K562 (cell line): ENCODE results near the gene P3H4. TPM values are rescaled to one million over a fixed set of nuclear protein-coding genes. Genes with fewer than 3 reads are reported as not detected.
A peak's percentile ranks its signal among the peaks of the same experiment; 100 is the strongest.

ENCODE experiments used
- ATAC-seq: fragments of 200-7000 bp; cut with Tn5 transposase; 3 replicates; pipeline ENCODE4 v1.9.1; 2020; ENCODE audit warnings: moderate library complexity
- BruUV-seq: library from RNA; stranded (reverse); fragments of 400-500 nt; replicated peaks from 2 replicates; lab custom pipeline; 2021; lab: Mats Ljungman, UMichigan
- CTCF ChIA-PET: fragments of 300-600 bp; formaldehyde crosslinking; extraction: SDS; loops from one replicate; lab custom pipeline; 2021; ENCODE audit warnings: low intra/inter-chr PET ratio; lab: Yijun Ruan, JAX
- POLR2A ChIA-PET: fragments of 300-600, 350-650 bp; sonication (Branson Sonifier 250); formaldehyde crosslinking; extraction: SDS; loops from one replicate; lab custom pipeline; 2021; ENCODE audit warnings: antibody characterized with exemption, inconsistent platforms; lab: Yijun Ruan, JAX
- DNase-seq, 4 experiments: peaks; one replicate each; pipeline versions ENCODE4 v3.0.0 to v3.0.0-alpha.2; 2011 to 2018; ENCODE audit warnings: low spot score in 3 of 4, mixed read lengths in 3 of 4; ENCODE audit errors: extremely low read depth in 1 of 4
- FAIRE-seq: peaks from 2 replicates; lab custom pipeline; 2011; peaks lifted over from hg19 to GRCh38; lab: Jason Lieb, UNC
- H2AFZ ChIP-seq: 2 replicates; pipeline ENCODE4 v1.6.0; 2011; ENCODE audit warnings: low read depth, low read length, control low read depth, inconsistent platforms
- H3K27ac ChIP-seq: fragments of 200-600 bp; 3 replicates; pipeline ENCODE4 v1.8.0; 2011; ENCODE audit warnings: low read depth, mild to moderate bottlenecking, control low read depth, inconsistent platforms, low read length, moderate library complexity, mixed read lengths; ENCODE audit errors: extremely low read depth
- H3K27me3 ChIP-seq, 2 experiments: fragments of 300-600 bp in 1 of 2; 2 replicates in 1 of 2; 3 replicates in 1 of 2; pipeline versions ENCODE4 v1.6.0 to v1.8.0; 2011; ENCODE audit warnings: inconsistent platforms in 2 of 2, low read length in 2 of 2, mild to moderate bottlenecking in 1 of 2, mixed read lengths in 1 of 2, moderate library complexity in 1 of 2; ENCODE audit not compliant: control insufficient read depth in 2 of 2, insufficient read depth in 2 of 2
- H3K36me3 ChIP-seq: fragments of 300-600 bp; 3 replicates; pipeline ENCODE4 v1.8.0; 2011; ENCODE audit warnings: mild to moderate bottlenecking, low read length, inconsistent platforms; ENCODE audit not compliant: control insufficient read depth, insufficient read depth
- H3K4me1 ChIP-seq, 2 experiments: fragments of 200-600 bp in 1 of 2; replicated peaks in 1 of 2; 2 replicates in 1 of 2; 3 replicates in 1 of 2; pipeline versions ENCODE4 v1.5.1 to v1.8.0; 2011; ENCODE audit warnings: inconsistent platforms in 2 of 2, low read length in 2 of 2, mild to moderate bottlenecking in 1 of 2, mixed read lengths in 1 of 2, moderate library complexity in 1 of 2; ENCODE audit not compliant: control insufficient read depth in 2 of 2, insufficient read depth in 2 of 2
- H3K4me2 ChIP-seq: 2 replicates; pipeline ENCODE4 v1.6.1; 2011; ENCODE audit warnings: low read length, control low read depth, inconsistent platforms, mixed read lengths; ENCODE audit not compliant: insufficient read depth
- H3K4me3 ChIP-seq: fragments of 200-600 bp; sonication (generic), shearing (Covaris generic); 2 replicates; pipeline ENCODE4 v1.5.1; 2016; ENCODE audit warnings: control low read depth, inconsistent platforms
- H3K79me2 ChIP-seq: fragments of 200-600 bp; 3 replicates; pipeline ENCODE4 v1.8.0; 2011; ENCODE audit warnings: low read length, inconsistent platforms; ENCODE audit not compliant: control insufficient read depth, insufficient read depth
- H3K9ac ChIP-seq, 2 experiments: 2 replicates each; pipeline versions ENCODE4 v1.6.0 to v1.6.1; 2011; ENCODE audit warnings: low read depth in 2 of 2, low read length in 2 of 2, control low read depth in 1 of 2, inconsistent platforms in 1 of 2, mild to moderate bottlenecking in 1 of 2, mixed read lengths in 1 of 2; ENCODE audit not compliant: insufficient read depth in 1 of 2
- H3K9me1 ChIP-seq: one replicate; pipeline ENCODE4 v1.6.0; 2011; ENCODE audit warnings: inconsistent platforms, mild to moderate bottlenecking, low read length, moderate library complexity; ENCODE audit not compliant: control insufficient read depth, insufficient read depth
- H3K9me3 ChIP-seq: replicated peaks from 2 replicates; pipeline ENCODE4 v1.5.1; 2011; ENCODE audit warnings: low read depth, low read length, inconsistent platforms; ENCODE audit not compliant: control insufficient read depth, insufficient read depth
- H4K20me1 ChIP-seq: replicated peaks from 2 replicates; pipeline ENCODE4 v1.6.1; 2011; ENCODE audit warnings: low read length, inconsistent platforms, mixed read lengths; ENCODE audit not compliant: control insufficient read depth, insufficient read depth
- ESRRB ChIP-seq: fragments of 250-450 bp; sonication (Bioruptor Pico); IDR thresholded peaks from 2 replicates; pipeline ENCODE4 v1.5.0; 2020; ENCODE audit warnings: mild to moderate bottlenecking, moderate library complexity, borderline replicate concordance
- FOXJ3 ChIP-seq: sonication (generic); formaldehyde crosslinking; IDR thresholded peaks from 2 replicates; pipeline ENCODE4 v1.4.0; 2020; ENCODE audit warnings: mild to moderate bottlenecking, missing genetic modification reagents
- ILK ChIP-seq: fragments of 450-650 bp; IDR thresholded peaks from 2 replicates; pipeline ENCODE4 v1.6.1; 2016; ENCODE audit warnings: missing genetic modification characterization, low read depth, mild to moderate bottlenecking, missing compliant biosample characterization, moderate library complexity, borderline replicate concordance
- KDM1A ChIP-seq, 2 experiments: fragments of 450-650 bp; IDR thresholded peaks; 2 replicates each; pipeline ENCODE4 v1.6.1; 2016; ENCODE audit warnings: mild to moderate bottlenecking in 2 of 2
- PHF20 ChIP-seq: fragments of 450-650 bp; IDR thresholded peaks from 2 replicates; pipeline ENCODE4 v1.6.1; 2018; ENCODE audit not compliant: partially characterized antibody
- RFX5 ChIP-seq: IDR thresholded peaks from 2 replicates; pipeline ENCODE4 v1.6.1; 2011; ENCODE audit warnings: low read depth, mild to moderate bottlenecking, improper control_type of control experiment, low read length
- ZNF143 ChIP-seq: sonication (generic); formaldehyde crosslinking; IDR thresholded peaks from 2 replicates; pipeline ENCODE4 v1.9.0; 2022; ENCODE audit warnings: mild to moderate bottlenecking, missing genetic modification reagents
- ZNF436 ChIP-seq: fragments of 250-450, 450-650 bp; sonication (Bioruptor Pico); formaldehyde crosslinking; IDR thresholded peaks from 2 replicates; pipeline ENCODE4 v1.7.0; 2020; ENCODE audit warnings: mild to moderate bottlenecking
- ZNF717 ChIP-seq: fragments of 250-450 bp; sonication (Bioruptor Pico); IDR thresholded peaks from 2 replicates; pipeline ENCODE4 v1.5.0; 2021
- WGBS: fragments of 100-300 bp; shearing (Covaris generic); methylation state at CpG from one replicate; pipeline ENCODE4 v1.1.6; 2016; ENCODE audit warnings: low coverage, mixed read lengths; ENCODE audit not compliant: insufficient coverage; ENCODE audit errors: missing lambda C conversion rate; 5-methylcytosine and 5-hydroxymethylcytosine counted together
- in situ Hi-C: fragments of 300-500 bp; cut with MboI; formaldehyde crosslinking; loops from 4 replicates; pipeline ENCODE4 v1.15.0; 2018; ENCODE audit warnings: inconsistent platforms, mixed read lengths
- intact Hi-C: fragments of 100-400 bp; cut with micrococcal nuclease; formaldehyde crosslinking; loops from 2 replicates; pipeline ENCODE4 v1.14.2; 2022
- polyA plus RNA-seq, 8 experiments: library from polyadenylated mRNA; depleted of rRNA in 4 of 8; stranded (reverse) in 5 of 8; unstranded in 3 of 8; fragments of >200 nt; fragmentation: Nextera tagmentation in 2 of 8; fragmentation: Illumina TruSeq in 1 of 8; extraction: Ambion mirVana in 2 of 8; extraction: Trizol in 1 of 8; gene quantifications; 2 replicates each; pipeline versions ENCODE4 v1.2.1 to v1.2.3, GENCODE V29; 2011 to 2014; ENCODE audit warnings: inconsistent platforms in 1 of 8, missing spikeins in 1 of 8
- total RNA-seq, 7 experiments: library from RNA; depleted of rRNA in 6 of 7; stranded (reverse); fragments of >200 nt in 6 of 7; fragmentation: Illumina TruSeq in 2 of 7; extraction: Trizol in 2 of 7; gene quantifications; 2 replicates each; pipeline versions ENCODE4 v1.2.1 to v1.2.3, GENCODE V29; 2011 to 2021; ENCODE audit warnings: low replicate concordance in 1 of 7
- TF ChIP-seq, protein P1 (sequence below): fragments of 250-450 bp; sonication (Bioruptor Pico); IDR thresholded peaks from 2 replicates; pipeline ENCODE4 v1.5.0; 2021
- TF ChIP-seq, protein P2 (sequence below), 2 experiments: fragments of 450-650 bp; IDR thresholded peaks; 2 replicates each; pipeline ENCODE4 v1.6.1; 2018; ENCODE audit warnings: mild to moderate bottlenecking in 2 of 2, low read depth in 1 of 2; ENCODE audit not compliant: partially characterized antibody in 2 of 2
- TF ChIP-seq, protein P3 (sequence below): fragments of 450-650 bp; IDR thresholded peaks from 2 replicates; pipeline ENCODE4 v1.6.1; 2016; ENCODE audit warnings: missing biosample characterization, missing genetic modification characterization

Gene P3H4
- total and polyA plus RNA-seq, 9 of the 15 experiments (the other 6 are each of a cell fraction or from before 2014, with no cell fraction given): 0.10 to 3.7 (median 1.0) TPM

DNA sequence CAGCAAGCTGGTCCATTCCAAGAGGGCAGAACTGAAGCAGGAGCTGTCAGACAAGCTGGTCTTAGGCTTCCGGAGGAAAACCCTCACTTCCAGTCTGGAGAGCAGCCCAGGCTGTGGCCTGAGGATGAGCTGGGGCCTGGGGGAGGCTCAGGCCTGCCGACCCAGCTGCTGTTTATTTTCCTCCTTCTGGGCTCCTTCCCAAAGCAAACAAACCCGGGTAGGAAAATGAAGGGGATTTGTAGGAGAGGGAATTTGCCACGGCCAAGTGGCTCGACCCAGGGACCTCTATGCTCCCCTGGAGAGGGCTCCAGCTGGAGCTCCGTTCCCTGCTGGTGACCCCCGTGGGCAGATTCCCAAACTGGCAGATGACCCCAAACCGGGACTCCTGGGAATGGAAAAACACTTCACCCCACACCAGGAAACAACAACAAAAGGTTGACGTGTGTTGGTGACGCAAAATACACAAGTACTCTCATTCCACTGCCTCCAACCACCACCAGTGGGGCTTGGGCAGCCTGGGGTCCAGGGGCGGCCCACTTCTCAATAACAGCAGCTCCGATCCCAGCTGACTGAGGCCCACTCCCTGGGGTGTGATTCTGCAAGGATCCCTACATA is 34.1 kb downstream of the P3H4 start:
- ATAC-seq (no peak), DNase-seq (no peak), FAIRE-seq (no peak)
- H3K4me2 ChIP-seq: no peak overlapping the region
- ChIA-PET POLR2A (interaction anchor here (0.6 to 1.9 kb wide), 6 partner anchors 8 to 153 kb away, joined by 3 to 11 read pairs (median 4); partner anchors contain the start of genes JUP and ODAD4), CTCF (no interaction called here)
- TF ChIP-seq KDM1A (IDR thresholded peaks at IDR 0.05): no peak
- TF ChIP-seq ILK (tag): no peak
- TF ChIP-seq FOXJ3: no peak
- no peak for TF ChIP-seq ZNF143 (CRISPR knock-in tag)
- no peak for TF ChIP-seq ZNF436 (CRISPR knock-in tag)
- no peak for TF ChIP-seq ESRRB (CRISPR knock-in tag)
- no peak for TF ChIP-seq ZNF717 (CRISPR knock-in tag)
- TF ChIP-seq RFX5: no peak
- TF ChIP-seq, protein P1, sequence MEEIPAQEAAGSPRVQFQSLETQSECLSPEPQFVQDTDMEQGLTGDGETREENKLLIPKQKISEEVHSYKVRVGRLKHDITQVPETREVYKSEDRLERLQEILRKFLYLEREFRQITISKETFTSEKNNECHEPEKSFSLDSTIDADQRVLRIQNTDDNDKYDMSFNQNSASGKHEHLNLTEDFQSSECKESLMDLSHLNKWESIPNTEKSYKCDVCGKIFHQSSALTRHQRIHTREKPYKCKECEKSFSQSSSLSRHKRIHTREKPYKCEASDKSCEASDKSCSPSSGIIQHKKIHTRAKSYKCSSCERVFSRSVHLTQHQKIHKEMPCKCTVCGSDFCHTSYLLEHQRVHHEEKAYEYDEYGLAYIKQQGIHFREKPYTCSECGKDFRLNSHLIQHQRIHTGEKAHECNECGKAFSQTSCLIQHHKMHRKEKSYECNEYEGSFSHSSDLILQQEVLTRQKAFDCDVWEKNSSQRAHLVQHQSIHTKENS (CRISPR knock-in tag): no peak
- TF ChIP-seq, protein P2, sequence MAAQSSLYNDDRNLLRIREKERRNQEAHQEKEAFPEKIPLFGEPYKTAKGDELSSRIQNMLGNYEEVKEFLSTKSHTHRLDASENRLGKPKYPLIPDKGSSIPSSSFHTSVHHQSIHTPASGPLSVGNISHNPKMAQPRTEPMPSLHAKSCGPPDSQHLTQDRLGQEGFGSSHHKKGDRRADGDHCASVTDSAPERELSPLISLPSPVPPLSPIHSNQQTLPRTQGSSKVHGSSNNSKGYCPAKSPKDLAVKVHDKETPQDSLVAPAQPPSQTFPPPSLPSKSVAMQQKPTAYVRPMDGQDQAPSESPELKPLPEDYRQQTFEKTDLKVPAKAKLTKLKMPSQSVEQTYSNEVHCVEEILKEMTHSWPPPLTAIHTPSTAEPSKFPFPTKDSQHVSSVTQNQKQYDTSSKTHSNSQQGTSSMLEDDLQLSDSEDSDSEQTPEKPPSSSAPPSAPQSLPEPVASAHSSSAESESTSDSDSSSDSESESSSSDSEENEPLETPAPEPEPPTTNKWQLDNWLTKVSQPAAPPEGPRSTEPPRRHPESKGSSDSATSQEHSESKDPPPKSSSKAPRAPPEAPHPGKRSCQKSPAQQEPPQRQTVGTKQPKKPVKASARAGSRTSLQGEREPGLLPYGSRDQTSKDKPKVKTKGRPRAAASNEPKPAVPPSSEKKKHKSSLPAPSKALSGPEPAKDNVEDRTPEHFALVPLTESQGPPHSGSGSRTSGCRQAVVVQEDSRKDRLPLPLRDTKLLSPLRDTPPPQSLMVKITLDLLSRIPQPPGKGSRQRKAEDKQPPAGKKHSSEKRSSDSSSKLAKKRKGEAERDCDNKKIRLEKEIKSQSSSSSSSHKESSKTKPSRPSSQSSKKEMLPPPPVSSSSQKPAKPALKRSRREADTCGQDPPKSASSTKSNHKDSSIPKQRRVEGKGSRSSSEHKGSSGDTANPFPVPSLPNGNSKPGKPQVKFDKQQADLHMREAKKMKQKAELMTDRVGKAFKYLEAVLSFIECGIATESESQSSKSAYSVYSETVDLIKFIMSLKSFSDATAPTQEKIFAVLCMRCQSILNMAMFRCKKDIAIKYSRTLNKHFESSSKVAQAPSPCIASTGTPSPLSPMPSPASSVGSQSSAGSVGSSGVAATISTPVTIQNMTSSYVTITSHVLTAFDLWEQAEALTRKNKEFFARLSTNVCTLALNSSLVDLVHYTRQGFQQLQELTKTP (IDR thresholded peaks at IDR 0.05; ENCODE audit: low read depth in 1 of 2, partially characterized antibody in 2 of 2): no peak
- no peak for TF ChIP-seq PHF20
- TF ChIP-seq, protein P3, sequence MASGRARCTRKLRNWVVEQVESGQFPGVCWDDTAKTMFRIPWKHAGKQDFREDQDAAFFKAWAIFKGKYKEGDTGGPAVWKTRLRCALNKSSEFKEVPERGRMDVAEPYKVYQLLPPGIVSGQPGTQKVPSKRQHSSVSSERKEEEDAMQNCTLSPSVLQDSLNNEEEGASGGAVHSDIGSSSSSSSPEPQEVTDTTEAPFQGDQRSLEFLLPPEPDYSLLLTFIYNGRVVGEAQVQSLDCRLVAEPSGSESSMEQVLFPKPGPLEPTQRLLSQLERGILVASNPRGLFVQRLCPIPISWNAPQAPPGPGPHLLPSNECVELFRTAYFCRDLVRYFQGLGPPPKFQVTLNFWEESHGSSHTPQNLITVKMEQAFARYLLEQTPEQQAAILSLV (tag): no peak
- peaks cover 15 to 36% of the 10 kb centered on the region in 2 experiments for H3K4me1 ChIP-seq
- 79% methylated on average over 9 of the region's 12 CpGs for WGBS
- in situ Hi-C loops (no loop called here), intact Hi-C loops (no loop called here)
- H3K9me1 ChIP-seq: peaks cover 7% of the 10 kb centered on the region
- no peaks in the 10 kb centered on the region for H3K27me3 ChIP-seq
- no peaks in the 10 kb centered on the region for H3K9me3 ChIP-seq
- H3K9ac ChIP-seq: peak overlapping the region in 1 of 2 experiments; percentile 76; a peak in 2 of 4 replicates
- H3K36me3 ChIP-seq: peaks cover 47% of the 10 kb centered on the region; the same call in 2 of the 3 replicates
- BruUV-seq: no TSS peak
- no peak overlapping the region for H3K4me3 ChIP-seq
- peaks cover 12% of the 10 kb centered on the region for H4K20me1 ChIP-seq
- no peak overlapping the region for H2AFZ ChIP-seq
- H3K79me2 ChIP-seq: peaks cover 72% of the 10 kb centered on the region
- H3K27ac ChIP-seq: no peak overlapping the region
